ENCODE measurements around the gene LDB2.

DNA sequence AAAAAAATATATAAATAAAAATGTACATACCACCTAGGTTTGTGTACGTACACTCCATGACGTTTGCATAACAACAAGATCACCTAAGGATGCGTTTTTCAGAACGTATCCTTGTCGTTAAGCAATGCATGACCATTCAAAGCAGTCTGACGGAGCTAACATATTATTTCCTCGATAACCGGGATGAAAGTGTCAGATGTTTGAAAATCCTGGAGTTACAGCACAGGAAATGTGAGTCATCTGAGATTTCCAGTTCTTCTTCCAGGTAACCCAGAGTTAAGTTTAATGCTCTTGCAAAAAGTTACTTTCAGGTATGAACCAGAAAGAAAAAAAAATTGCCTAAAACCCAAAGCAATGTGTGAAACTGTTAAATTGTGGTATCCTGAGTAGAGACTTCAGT is 107.9 kb downstream of the LDB2 start:
- TF ChIP-seq, protein P1, sequence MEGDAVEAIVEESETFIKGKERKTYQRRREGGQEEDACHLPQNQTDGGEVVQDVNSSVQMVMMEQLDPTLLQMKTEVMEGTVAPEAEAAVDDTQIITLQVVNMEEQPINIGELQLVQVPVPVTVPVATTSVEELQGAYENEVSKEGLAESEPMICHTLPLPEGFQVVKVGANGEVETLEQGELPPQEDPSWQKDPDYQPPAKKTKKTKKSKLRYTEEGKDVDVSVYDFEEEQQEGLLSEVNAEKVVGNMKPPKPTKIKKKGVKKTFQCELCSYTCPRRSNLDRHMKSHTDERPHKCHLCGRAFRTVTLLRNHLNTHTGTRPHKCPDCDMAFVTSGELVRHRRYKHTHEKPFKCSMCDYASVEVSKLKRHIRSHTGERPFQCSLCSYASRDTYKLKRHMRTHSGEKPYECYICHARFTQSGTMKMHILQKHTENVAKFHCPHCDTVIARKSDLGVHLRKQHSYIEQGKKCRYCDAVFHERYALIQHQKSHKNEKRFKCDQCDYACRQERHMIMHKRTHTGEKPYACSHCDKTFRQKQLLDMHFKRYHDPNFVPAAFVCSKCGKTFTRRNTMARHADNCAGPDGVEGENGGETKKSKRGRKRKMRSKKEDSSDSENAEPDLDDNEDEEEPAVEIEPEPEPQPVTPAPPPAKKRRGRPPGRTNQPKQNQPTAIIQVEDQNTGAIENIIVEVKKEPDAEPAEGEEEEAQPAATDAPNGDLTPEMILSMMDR (conservative IDR thresholded peaks at IDR 0.05), result no peak
- TF ChIP-seq EZH2 (IDR thresholded peaks at IDR 0.05; ENCODE audit: low read depth), result no peak
